Measurements from ENCODE around the gene HLCS.

HLCS gene

DNA sequence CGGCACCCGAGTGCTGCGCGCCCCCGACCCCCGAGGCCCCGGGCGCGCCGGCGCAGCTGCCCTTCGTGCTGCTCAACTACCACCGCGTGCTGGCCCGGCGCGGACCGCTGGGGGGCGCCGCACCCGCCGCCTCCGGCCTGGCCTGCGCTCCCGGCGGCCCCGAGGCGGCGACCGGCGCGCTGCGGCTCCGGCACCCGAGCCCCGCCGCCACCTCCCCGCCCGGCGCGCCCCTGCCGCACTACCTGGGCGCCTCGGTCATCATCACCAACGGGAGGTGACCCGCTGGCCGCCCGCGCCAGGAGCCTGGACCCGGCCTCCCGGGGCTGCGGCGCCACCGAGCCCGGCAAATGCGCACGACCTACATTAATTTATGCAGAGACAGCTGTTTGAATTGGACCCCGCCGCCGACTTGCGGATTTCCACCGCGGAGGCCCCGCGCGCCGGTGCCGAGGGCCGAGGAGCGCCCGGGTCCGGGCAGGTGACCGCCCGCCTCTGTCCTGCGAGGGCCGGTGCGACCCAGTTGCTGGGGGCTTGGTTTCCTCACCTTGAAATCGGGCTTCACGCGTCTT is 218.6 kb downstream of the HLCS start:
- no peak overlapping the region for H3K4me3 ChIP-seq (ENCODE audit: low read length)
- peak; percentile 52 for DNase-seq (ENCODE audit: low read depth)
- TF ChIP-seq, protein P1, sequence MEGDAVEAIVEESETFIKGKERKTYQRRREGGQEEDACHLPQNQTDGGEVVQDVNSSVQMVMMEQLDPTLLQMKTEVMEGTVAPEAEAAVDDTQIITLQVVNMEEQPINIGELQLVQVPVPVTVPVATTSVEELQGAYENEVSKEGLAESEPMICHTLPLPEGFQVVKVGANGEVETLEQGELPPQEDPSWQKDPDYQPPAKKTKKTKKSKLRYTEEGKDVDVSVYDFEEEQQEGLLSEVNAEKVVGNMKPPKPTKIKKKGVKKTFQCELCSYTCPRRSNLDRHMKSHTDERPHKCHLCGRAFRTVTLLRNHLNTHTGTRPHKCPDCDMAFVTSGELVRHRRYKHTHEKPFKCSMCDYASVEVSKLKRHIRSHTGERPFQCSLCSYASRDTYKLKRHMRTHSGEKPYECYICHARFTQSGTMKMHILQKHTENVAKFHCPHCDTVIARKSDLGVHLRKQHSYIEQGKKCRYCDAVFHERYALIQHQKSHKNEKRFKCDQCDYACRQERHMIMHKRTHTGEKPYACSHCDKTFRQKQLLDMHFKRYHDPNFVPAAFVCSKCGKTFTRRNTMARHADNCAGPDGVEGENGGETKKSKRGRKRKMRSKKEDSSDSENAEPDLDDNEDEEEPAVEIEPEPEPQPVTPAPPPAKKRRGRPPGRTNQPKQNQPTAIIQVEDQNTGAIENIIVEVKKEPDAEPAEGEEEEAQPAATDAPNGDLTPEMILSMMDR (IDR thresholded peaks at IDR 0.05; ENCODE audit: insufficient read depth, low read depth, low read length, missing control alignments), result peak; percentile 18

DNA sequence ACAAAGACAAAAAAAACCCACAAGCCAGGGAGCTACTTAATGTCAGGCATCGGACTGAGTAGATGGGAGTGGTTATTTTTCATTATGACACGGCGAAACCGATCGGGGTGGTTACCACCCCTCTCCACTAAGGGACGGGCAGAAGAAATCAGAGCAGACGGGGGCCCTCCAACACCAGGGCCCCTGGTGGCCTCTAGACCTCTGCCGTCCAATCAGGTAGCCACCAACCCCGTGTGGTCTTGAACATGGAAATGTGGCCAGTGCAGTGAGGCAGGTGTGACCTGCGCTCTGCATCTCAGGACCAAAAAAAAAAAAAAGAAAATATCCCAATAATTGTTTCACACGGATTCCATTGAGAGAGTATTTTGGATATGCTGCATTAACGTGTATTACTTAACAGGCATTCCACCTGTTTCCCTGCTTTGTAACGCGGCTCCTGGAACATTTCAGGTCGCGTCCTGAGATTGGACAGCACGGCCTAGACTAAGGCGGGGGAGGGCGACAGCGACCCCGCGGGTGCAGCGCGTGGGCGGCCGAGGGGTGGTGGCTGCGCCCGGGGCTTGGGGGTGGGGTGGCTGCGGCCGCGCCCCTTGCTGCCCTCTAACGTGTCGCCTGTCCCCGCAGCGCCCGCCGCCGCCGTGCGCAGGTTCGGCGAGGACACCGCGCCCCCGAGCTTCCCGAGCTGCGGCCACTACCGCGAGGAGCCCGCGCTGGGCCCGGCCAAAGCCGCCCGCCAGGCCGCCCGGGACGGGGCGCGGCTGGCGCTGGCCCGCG is 219.2 kb downstream of the HLCS start:
- no peak for DNase-seq (ENCODE audit: low read depth)
- H3K4me3 ChIP-seq (ENCODE audit: low read length), result no peak overlapping the region
- TF ChIP-seq, protein P1 (IDR thresholded peaks at IDR 0.05; ENCODE audit: insufficient read depth, low read depth, low read length, missing control alignments), result no peak

DNA sequence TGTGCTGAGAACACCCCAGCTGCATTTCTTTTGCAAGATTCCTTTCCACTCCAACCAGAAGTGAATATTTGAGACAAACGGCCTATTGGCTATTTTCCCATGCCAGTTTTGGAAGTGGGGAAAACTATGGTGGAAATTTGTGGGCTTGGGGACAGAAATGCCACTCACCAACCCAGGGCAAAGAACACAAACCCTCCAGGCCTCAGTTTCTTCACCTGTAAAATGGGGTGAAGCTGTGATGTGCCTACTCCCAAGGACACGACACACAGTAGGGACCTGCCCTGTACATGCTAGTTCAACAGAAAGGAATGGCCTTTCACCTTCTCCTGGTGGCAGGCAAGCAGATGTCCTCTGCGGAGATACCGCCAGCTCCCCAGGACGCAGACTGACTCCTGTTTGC is 221.0 kb downstream of the HLCS start:
- TF ChIP-seq, protein P1 (IDR thresholded peaks at IDR 0.05; ENCODE audit: insufficient read depth, low read depth, low read length, missing control alignments), result no peak
- no peak overlapping the region for H3K4me3 ChIP-seq (ENCODE audit: low read length)
- DNase-seq (ENCODE audit: low read depth), result no peak

DNA sequence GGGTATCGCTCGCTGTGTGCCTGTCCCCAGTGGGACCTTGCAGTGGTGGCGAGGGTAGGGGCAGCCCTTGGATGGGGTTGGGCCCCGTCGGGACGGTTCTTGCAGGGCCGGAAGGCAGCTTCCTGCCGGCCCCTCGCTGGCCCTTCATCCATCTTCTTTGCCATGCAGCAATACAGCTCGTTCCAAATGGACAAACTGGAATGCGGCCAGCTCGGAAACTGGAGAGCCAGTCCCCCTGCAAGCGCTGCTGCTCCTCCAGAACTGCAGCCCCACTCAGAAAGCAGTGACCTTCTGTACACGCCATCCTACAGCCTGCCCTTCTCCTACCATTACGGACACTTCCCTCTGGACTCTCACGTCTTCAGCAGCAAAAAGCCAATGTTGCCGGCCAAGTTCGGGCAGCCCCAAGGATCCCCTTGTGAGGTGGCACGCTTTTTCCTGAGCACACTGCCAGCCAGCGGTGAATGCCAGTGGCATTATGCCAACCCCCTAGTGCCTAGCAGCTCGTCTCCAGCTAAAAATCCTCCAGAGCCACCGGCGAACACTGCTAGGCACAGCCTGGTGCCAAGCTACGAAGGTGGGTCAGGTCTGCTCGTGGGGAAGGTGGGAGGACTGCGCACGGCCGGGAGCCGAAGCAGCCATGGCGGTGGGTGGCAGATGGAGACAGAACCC is 221.8 kb downstream of the HLCS start:
- TF ChIP-seq, protein P1 (IDR thresholded peaks at IDR 0.05; ENCODE audit: insufficient read depth, low read depth, low read length, missing control alignments), result no peak
- H3K4me3 ChIP-seq (ENCODE audit: low read length), result no peak overlapping the region
- DNase-seq (ENCODE audit: low read depth), result no peak

DNA sequence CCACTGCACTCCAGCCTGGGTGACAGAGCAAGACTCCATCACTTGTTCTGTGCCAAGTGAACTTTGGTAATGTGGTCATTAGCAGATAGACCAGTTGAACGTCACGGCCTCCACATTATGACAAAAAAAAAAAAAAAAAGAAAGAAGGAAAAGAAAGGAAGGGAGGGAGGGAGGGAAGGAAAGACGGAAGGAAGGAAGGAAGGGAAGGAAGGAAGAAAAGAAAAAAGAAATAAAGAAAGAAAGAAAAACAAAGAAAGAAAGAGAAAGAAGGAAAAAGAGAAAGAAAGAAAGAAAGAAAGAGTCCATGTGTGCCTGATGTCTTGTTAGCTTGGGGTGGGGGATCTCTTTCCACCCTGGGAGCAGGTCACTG is 222.3 kb downstream of the HLCS start:
- DNase-seq (ENCODE audit: low read depth), result no peak
- TF ChIP-seq, protein P1 (IDR thresholded peaks at IDR 0.05; ENCODE audit: insufficient read depth, low read depth, low read length, missing control alignments), result no peak
- no peak overlapping the region for H3K4me3 ChIP-seq (ENCODE audit: low read length)

DNA sequence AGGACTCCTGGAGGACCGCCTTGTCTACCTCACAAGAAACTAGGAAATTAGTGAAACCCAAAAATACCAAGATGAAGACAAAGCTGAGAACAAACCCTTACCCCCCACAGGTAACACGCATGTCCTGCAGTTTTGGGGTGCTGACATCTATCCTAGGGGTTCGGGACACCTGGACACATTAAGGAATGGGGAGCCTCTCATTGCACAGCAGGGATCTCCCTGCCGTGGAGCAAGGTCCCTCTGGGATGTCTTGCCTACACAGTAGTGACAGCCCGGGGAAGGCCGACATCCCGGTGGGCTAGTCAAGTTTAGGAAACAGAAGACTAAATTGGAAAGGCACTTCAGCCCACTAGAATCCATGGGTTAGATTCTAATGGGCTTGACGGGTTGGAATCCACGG is 223.0 kb downstream of the HLCS start:
- no peak for DNase-seq (ENCODE audit: low read depth)
- TF ChIP-seq, protein P1 (IDR thresholded peaks at IDR 0.05; ENCODE audit: insufficient read depth, low read depth, low read length, missing control alignments), result no peak

More for the DNA sequence above, 223.0 kb downstream of the HLCS start:
- H3K4me3 ChIP-seq (ENCODE audit: low read length), result no peak overlapping the region

Data from epithelial cell of esophagus (primary cell).